Measurements from ENCODE around the gene CDKAL1.

The CDKAL1 gene

DNA sequence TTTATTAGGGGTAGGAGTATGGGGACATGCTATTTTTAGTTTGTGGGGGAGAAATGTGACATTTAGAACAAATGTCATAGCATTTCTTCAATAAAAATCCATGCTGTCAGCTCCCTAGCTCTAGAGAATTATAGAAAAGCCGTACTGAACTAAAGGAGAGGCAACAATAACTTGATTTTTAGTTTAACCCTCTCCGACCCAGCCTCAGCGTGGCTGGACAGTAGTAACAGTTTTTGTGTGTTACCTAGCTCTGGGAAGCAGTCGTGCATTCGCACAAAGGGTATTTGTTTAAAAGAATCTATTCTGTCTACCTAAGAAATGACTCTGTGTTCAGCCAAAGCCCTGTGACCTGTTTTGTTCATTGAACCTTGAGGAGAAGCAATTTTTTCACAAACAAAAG is 616.9 kb downstream of the CDKAL1 start:
- no peak overlapping the region for H3K4me3 ChIP-seq (replicated peaks; ENCODE audit: low read depth, low read length)
- TF ChIP-seq, protein P1, sequence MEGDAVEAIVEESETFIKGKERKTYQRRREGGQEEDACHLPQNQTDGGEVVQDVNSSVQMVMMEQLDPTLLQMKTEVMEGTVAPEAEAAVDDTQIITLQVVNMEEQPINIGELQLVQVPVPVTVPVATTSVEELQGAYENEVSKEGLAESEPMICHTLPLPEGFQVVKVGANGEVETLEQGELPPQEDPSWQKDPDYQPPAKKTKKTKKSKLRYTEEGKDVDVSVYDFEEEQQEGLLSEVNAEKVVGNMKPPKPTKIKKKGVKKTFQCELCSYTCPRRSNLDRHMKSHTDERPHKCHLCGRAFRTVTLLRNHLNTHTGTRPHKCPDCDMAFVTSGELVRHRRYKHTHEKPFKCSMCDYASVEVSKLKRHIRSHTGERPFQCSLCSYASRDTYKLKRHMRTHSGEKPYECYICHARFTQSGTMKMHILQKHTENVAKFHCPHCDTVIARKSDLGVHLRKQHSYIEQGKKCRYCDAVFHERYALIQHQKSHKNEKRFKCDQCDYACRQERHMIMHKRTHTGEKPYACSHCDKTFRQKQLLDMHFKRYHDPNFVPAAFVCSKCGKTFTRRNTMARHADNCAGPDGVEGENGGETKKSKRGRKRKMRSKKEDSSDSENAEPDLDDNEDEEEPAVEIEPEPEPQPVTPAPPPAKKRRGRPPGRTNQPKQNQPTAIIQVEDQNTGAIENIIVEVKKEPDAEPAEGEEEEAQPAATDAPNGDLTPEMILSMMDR (IDR thresholded peaks at IDR 0.05; ENCODE audit: low read length, missing control alignments), result no peak
- no peak for DNase-seq (ENCODE audit: low read depth)

DNA sequence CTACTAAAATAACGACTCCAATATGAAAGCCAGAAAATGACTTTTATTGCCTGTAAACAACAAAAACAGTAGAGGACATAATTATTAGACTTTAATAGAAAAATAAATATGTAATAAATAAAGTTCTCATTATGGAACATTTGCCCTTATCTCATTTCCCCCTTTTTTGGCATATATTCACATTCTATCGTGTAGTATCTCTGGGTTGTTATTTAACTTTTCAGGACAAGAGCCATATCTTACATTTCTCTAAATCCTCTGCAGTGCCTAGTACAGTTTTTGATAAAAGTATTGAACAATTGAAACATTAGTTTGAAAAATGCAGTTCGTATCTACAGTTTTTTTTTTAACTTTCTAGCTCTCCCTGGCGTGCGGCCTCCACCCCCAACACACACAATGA is 617.3 kb downstream of the CDKAL1 start:
- TF ChIP-seq, protein P1 (IDR thresholded peaks at IDR 0.05; ENCODE audit: low read length, missing control alignments), result no peak
- no peak for DNase-seq (ENCODE audit: low read depth)
- no peak overlapping the region for H3K4me3 ChIP-seq (replicated peaks; ENCODE audit: low read depth, low read length)

DNA sequence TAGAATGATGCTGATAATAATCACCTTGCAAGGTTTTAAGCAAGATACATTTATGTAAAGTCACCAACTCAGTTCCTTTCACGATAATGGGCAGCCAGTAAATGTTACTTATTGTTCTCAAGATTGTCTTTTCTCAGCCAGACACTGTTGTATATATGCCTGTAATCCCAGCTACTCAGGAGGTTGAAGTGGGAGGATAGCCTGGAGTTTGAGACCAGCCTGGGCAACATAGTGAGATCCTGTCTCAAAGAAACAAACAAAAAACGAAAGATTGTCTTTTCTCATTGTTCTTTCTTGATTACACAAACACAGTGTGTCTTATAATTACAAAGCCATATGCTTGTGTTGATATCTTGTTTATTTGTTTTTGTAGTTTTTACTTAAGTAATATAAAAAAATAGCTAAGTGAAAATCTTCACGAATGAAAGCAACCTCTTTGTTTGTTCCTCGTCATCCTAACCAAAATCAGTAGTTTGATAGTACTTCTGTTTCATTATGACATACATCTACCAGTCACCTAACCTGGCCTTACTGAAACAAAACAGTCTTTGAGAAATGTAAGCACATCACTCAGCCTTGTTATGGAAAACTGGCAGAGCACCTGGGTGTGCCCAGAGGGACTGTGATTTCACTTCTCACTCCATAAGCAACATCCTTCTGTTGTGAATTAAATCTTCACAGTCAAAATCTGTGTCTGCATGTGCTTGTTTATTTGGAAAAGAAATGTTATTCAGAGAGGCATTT is 623.1 kb downstream of the CDKAL1 start:
- H3K4me3 ChIP-seq (replicated peaks; ENCODE audit: low read depth, low read length), result no peak overlapping the region
- no peak for DNase-seq (ENCODE audit: low read depth)
- TF ChIP-seq, protein P1 (IDR thresholded peaks at IDR 0.05; ENCODE audit: low read length, missing control alignments), result no peak

DNA sequence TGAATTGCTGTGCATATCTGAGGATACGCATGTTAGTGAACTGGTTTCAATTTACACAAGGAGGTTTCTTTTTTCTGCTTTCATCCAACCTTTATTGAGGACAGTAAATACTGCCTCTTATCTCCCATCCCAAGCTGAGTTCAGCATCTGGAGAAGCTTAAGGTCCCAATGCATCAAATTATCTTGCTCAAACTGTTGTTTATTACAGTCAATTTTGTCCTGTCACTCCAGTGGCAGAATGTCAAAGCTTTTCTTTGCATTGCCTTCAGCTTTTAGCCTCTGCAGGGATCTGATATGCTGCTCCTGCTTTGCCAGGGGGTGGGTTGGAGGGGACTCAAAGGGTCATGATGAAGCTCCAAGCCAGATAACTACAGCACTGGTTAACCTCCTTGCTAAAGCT is 623.9 kb downstream of the CDKAL1 start:
- TF ChIP-seq, protein P1 (IDR thresholded peaks at IDR 0.05; ENCODE audit: low read length, missing control alignments), result no peak
- no peak overlapping the region for H3K4me3 ChIP-seq (replicated peaks; ENCODE audit: low read depth, low read length)
- no peak for DNase-seq (ENCODE audit: low read depth)

DNA sequence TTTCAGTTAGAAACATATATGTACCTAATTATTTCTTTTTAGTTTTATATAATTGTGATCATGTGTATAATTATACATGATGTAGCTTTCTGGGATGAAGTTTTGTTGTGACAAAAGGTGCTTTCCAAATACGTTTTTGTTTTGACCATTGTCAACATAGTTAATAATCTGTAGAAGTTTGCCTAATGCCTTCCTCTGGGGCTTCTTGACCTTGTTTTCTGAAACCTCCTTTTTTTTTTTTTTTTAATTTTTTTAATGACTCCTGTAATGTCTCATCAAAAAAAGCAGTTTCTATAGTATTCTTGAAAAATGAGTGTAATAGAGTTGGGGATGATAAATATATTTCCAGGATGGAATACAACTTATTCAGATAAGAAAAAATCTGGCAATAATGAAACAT is 624.6 kb downstream of the CDKAL1 start:
- DNase-seq (ENCODE audit: low read depth), result no peak
- no peak overlapping the region for H3K4me3 ChIP-seq (replicated peaks; ENCODE audit: low read depth, low read length)
- TF ChIP-seq, protein P1 (IDR thresholded peaks at IDR 0.05; ENCODE audit: low read length, missing control alignments), result no peak

DNA sequence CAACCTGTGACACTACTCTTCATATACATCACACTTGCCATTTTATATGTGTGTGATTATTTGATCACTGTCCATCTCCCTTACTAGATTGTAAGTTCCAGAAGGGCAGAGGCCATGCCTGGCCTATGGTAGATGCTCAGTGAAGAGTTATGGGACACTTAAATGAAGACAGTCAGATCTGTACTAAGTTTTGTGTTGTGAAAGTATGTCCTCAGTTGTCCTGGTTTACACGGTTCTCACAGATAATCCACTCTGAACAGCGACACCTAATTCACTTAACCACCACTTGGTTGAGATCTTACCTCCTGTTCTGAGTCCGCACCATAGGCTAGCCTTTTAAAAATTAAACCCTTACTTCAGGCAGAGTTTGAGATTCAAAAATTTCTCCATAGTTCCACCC is 625.2 kb downstream of the CDKAL1 start:
- DNase-seq (ENCODE audit: low read depth), result no peak
- TF ChIP-seq, protein P1 (IDR thresholded peaks at IDR 0.05; ENCODE audit: low read length, missing control alignments), result no peak
- H3K4me3 ChIP-seq (replicated peaks; ENCODE audit: low read depth, low read length), result no peak overlapping the region

DNA sequence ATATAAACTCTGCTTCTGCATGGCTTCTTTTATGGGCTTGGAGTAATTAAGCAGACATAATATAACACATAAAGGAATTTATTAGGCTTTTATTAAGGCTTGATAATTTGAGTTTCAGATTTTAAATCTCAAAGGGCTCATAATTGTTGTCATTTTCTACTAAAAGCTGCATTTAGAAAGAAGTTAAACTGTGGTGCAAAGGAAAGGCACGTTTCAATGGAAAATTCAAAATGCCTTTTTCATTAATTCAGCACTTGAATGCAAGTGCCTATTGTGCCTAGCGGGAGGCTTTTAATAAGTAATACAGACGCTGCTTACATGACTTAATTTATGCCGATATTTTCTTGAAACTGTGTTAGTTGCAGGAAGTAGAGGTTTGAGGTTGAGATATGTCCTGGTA is 627.5 kb downstream of the CDKAL1 start:
- TF ChIP-seq, protein P1 (IDR thresholded peaks at IDR 0.05; ENCODE audit: low read length, missing control alignments), result no peak
- no peak overlapping the region for H3K4me3 ChIP-seq (replicated peaks; ENCODE audit: low read depth, low read length)
- no peak for DNase-seq (ENCODE audit: low read depth)
